ENCODE results near the gene GHRL. TPM values are rescaled to one million over a fixed set of nuclear protein-coding genes. Genes with fewer than 3 reads are reported as not detected.

GHRL gene
- total RNA-seq, 1 donor from 2014 or later: 2.2 TPM

GRCh38 chr3:10311710-10312109 lies 19.0 kb upstream of the GHRL start:
- Histone ChIP-seq H3K4me3 (no peak overlapping the region), H3K27ac (no peak overlapping the region), H3K36me3 (peaks cover 95% of the 10 kb centered on the region), H3K27me3 (no peaks in the 10 kb centered on the region), H3K9me3 (no peaks in the 10 kb centered on the region), H3K4me1 (peaks cover 5% of the 10 kb centered on the region)
- intact Hi-C loops (cut with DNase I): no loop called here
- TF ChIP-seq, protein P1, sequence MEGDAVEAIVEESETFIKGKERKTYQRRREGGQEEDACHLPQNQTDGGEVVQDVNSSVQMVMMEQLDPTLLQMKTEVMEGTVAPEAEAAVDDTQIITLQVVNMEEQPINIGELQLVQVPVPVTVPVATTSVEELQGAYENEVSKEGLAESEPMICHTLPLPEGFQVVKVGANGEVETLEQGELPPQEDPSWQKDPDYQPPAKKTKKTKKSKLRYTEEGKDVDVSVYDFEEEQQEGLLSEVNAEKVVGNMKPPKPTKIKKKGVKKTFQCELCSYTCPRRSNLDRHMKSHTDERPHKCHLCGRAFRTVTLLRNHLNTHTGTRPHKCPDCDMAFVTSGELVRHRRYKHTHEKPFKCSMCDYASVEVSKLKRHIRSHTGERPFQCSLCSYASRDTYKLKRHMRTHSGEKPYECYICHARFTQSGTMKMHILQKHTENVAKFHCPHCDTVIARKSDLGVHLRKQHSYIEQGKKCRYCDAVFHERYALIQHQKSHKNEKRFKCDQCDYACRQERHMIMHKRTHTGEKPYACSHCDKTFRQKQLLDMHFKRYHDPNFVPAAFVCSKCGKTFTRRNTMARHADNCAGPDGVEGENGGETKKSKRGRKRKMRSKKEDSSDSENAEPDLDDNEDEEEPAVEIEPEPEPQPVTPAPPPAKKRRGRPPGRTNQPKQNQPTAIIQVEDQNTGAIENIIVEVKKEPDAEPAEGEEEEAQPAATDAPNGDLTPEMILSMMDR (IDR thresholded peaks at IDR 0.05): no peak
- ATAC-seq (peak; percentile 32), DNase-seq (no peak)

- Histone ChIP-seq H3K27me3 (no peaks in the 10 kb centered on the region), H3K4me3 (no peak overlapping the region), H3K4me1 (peaks cover 5% of the 10 kb centered on the region), H3K9me3 (no peaks in the 10 kb centered on the region), H3K27ac (no peak overlapping the region), H3K36me3 (peaks cover 95% of the 10 kb centered on the region)
- intact Hi-C loops (cut with DNase I): no loop called here
- ATAC-seq (no peak), DNase-seq (no peak)
- TF ChIP-seq, protein P1 (IDR thresholded peaks at IDR 0.05): no peak
These were observed 17.8 kb upstream of the GHRL start for GRCh38 chr3:10310578-10310977.

GRCh38 chr3:10309736-10310135 lies 17.0 kb upstream of the GHRL start:
- Histone ChIP-seq H3K27me3 (no peaks in the 10 kb centered on the region), H3K4me1 (peaks cover 5% of the 10 kb centered on the region), H3K36me3 (peaks cover 95% of the 10 kb centered on the region), H3K27ac (no peak overlapping the region), H3K4me3 (no peak overlapping the region), H3K9me3 (no peaks in the 10 kb centered on the region)
- TF ChIP-seq, protein P1 (IDR thresholded peaks at IDR 0.05): no peak
- intact Hi-C loops (cut with DNase I): no loop called here
- ATAC-seq (no peak), DNase-seq (no peak)

DNA sequence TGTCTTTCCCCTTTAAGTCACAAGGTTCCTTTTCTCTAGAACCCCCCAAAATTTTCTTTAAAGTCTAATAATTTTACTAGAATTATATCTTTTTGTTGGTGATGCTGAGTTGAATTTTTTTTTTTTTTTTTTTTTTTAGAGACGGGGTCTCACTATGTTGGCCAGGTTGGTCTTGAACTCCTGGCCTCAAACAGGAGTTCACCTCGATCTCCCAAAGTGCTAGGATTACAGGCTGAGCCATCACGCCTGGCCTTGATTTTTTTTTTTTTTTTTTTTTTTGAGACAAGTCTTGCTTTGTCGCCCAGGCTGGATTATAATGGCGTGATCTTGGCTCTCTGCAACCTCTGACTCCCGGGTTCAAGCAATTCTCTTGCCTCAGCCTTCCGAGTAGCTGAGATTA lies 15.9 kb upstream of the GHRL start:
- H3K9me3 ChIP-seq: no peaks in the 10 kb centered on the region
- ATAC-seq (no peak), DNase-seq (no peak)
- peaks cover 5% of the 10 kb centered on the region for H3K4me1 ChIP-seq
- peaks cover 95% of the 10 kb centered on the region for H3K36me3 ChIP-seq
- TF ChIP-seq, protein P1 (IDR thresholded peaks at IDR 0.05): no peak
- intact Hi-C loops (cut with DNase I): no loop called here
- no peak overlapping the region for H3K4me3 ChIP-seq
- no peak overlapping the region for H3K27ac ChIP-seq
- no peaks in the 10 kb centered on the region for H3K27me3 ChIP-seq

DNA sequence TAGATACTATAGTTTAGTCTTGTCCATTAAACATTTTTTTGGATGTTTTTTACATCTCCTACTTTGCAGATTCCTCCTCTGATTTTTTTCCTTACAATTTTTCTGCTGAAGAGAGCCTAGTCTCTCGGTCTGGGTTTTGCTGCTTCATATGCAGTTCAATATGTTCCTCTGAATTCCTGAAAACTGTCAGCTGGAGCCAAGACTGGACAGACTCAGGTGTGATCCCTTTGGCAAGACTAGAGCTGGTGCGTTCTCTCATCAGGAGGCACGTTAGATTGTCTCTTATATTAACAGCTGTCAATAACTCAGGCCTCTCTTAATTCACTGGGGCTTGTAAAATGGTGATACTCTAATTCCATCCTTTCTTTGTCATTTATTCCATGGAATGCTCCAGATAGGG lies 13.4 kb upstream of the GHRL start:
- Histone ChIP-seq H3K36me3 (peaks cover 95% of the 10 kb centered on the region), H3K4me1 (peaks cover 5% of the 10 kb centered on the region), H3K27ac (no peak overlapping the region), H3K9me3 (no peaks in the 10 kb centered on the region), H3K27me3 (no peaks in the 10 kb centered on the region), H3K4me3 (no peak overlapping the region)
- ATAC-seq (no peak), DNase-seq (no peak)
- TF ChIP-seq, protein P1 (IDR thresholded peaks at IDR 0.05): no peak
- intact Hi-C loops (cut with DNase I): no loop called here

GRCh38 chr3:10305331-10305902 lies 12.7 kb upstream of the GHRL start:
- intact Hi-C loops (cut with DNase I): no loop called here
- Histone ChIP-seq H3K9me3 (no peaks in the 10 kb centered on the region), H3K36me3 (peaks cover 95% of the 10 kb centered on the region), H3K4me1 (peaks cover 5% of the 10 kb centered on the region), H3K27ac (no peak overlapping the region), H3K27me3 (no peaks in the 10 kb centered on the region), H3K4me3 (no peak overlapping the region)
- DNase-seq: no peak
- ATAC-seq: no peak
- TF ChIP-seq, protein P1 (IDR thresholded peaks at IDR 0.05): no peak
